ENCODE measurements around the gene TMEM132D. TPM values are rescaled to one million over a fixed set of nuclear protein-coding genes. Genes with fewer than 3 reads are reported as not detected.

TMEM132D gene
- total and polyA plus RNA-seq, 8 donors, result 0.26 to 2.5 (median 0.88) TPM; not detected in 1

DNA sequence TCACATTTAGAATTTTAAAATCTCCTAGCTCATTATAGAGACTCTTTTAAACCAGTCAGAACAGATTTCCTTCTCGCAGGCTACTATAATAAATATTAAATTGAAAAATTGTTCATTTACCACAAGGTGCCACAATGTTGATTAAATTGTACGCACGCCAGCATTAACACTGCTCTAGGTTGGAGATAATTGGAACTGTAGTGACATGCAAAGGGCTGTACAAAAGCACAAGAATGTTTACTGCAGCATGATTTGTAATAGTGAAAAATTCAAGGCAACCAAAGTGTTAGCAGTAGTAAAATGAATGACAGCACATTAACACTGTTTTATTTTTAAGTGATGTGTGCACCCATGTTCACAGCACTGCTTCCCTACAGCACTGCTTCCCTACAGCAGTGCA is 52.5 kb downstream of the TMEM132D start:
- H3K9me3 ChIP-seq, result no peaks in the 10 kb centered on the region
- TF ChIP-seq, protein P1, sequence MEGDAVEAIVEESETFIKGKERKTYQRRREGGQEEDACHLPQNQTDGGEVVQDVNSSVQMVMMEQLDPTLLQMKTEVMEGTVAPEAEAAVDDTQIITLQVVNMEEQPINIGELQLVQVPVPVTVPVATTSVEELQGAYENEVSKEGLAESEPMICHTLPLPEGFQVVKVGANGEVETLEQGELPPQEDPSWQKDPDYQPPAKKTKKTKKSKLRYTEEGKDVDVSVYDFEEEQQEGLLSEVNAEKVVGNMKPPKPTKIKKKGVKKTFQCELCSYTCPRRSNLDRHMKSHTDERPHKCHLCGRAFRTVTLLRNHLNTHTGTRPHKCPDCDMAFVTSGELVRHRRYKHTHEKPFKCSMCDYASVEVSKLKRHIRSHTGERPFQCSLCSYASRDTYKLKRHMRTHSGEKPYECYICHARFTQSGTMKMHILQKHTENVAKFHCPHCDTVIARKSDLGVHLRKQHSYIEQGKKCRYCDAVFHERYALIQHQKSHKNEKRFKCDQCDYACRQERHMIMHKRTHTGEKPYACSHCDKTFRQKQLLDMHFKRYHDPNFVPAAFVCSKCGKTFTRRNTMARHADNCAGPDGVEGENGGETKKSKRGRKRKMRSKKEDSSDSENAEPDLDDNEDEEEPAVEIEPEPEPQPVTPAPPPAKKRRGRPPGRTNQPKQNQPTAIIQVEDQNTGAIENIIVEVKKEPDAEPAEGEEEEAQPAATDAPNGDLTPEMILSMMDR (IDR thresholded peaks at IDR 0.05), result no peak
- no peaks in the 10 kb centered on the region for H3K36me3 ChIP-seq
- H3K27ac ChIP-seq, result no peak overlapping the region
- H3K4me1 ChIP-seq, result no peaks in the 10 kb centered on the region
- ATAC-seq, result no peak
- no peaks in the 10 kb centered on the region for H3K27me3 ChIP-seq
- no peak for DNase-seq
- H3K4me3 ChIP-seq, result no peak overlapping the region
- intact Hi-C loops (cut with DNase I), result no loop called here

DNA sequence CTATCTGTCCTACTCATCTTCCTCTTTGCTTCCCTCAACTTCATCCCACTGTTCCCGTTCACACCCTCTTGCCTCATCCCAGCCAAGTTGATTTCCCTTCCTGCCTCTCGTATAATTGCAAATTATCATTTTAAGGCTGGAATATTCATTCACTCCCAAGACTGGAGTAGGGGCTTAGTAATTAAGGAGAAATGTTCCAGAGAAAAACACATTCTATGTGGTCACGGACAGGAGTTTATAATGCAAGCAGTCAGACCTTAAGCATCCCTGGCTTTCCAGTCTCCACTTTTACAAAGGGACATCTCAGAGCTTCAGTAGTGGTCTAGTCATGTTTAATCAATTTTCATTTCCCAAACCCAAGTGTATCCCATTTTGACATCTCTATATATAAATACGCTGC is 54.9 kb downstream of the TMEM132D start:
- DNase-seq, result no peak
- Histone ChIP-seq H3K36me3 (no peaks in the 10 kb centered on the region), H3K4me1 (no peaks in the 10 kb centered on the region), H3K9me3 (no peaks in the 10 kb centered on the region), H3K27ac (no peak overlapping the region), H3K27me3 (no peaks in the 10 kb centered on the region), H3K4me3 (no peak overlapping the region)
- no peak for ATAC-seq
- intact Hi-C loops (cut with DNase I), result no loop called here
- TF ChIP-seq, protein P1 (IDR thresholded peaks at IDR 0.05), result no peak

- DNase-seq (no peak), ATAC-seq (no peak)
- H3K4me1 ChIP-seq, result no peaks in the 10 kb centered on the region
- H3K27me3 ChIP-seq, result no peaks in the 10 kb centered on the region
- no peaks in the 10 kb centered on the region for H3K36me3 ChIP-seq
- intact Hi-C loops (cut with DNase I), result no loop called here
- no peaks in the 10 kb centered on the region for H3K9me3 ChIP-seq
- H3K4me3 ChIP-seq, result no peak overlapping the region
- TF ChIP-seq, protein P1 (IDR thresholded peaks at IDR 0.05), result no peak
- H3K27ac ChIP-seq, result no peak overlapping the region
Observed at GRCh38 chr12:129847063-129847462, 56.8 kb downstream of the TMEM132D start.

GRCh38 chr12:129844662-129845220 is 59.1 kb downstream of the TMEM132D start:
- no peak for DNase-seq
- ATAC-seq, result no peak
- H3K27ac ChIP-seq, result no peak overlapping the region
- no peaks in the 10 kb centered on the region for H3K9me3 ChIP-seq
- H3K4me1 ChIP-seq, result no peaks in the 10 kb centered on the region
- no peaks in the 10 kb centered on the region for H3K27me3 ChIP-seq
- H3K36me3 ChIP-seq, result no peaks in the 10 kb centered on the region
- TF ChIP-seq, protein P1 (IDR thresholded peaks at IDR 0.05), result no peak
- no peak overlapping the region for H3K4me3 ChIP-seq
- intact Hi-C loops (cut with DNase I), result no loop called here

GRCh38 chr12:129841251-129841650 is 62.6 kb downstream of the TMEM132D start:
- TF ChIP-seq, protein P1 (IDR thresholded peaks at IDR 0.05), result no peak
- Histone ChIP-seq H3K4me3 (no peak overlapping the region), H3K27ac (no peak overlapping the region), H3K27me3 (no peaks in the 10 kb centered on the region), H3K4me1 (no peaks in the 10 kb centered on the region), H3K36me3 (no peaks in the 10 kb centered on the region), H3K9me3 (no peaks in the 10 kb centered on the region)
- intact Hi-C loops (cut with DNase I), result no loop called here
- ATAC-seq (no peak), DNase-seq (no peak)
